NB4 (cell line): ENCODE measurements around the gene PML.

Experiments
- CTCF ChIP-seq: IDR thresholded peaks from one replicate; pipeline ENCODE4 v1.5.1; 2012; ENCODE audit warnings: low read depth, low read length
- MAX ChIP-seq: IDR thresholded peaks from 2 replicates; pipeline ENCODE4 v1.6.1; 2011; ENCODE audit warnings: low read depth, low read length
- MYC ChIP-seq: IDR thresholded peaks from 2 replicates; pipeline ENCODE4 v1.6.1; 2011; ENCODE audit warnings: low read depth, low read length
- POLR2A ChIP-seq: IDR thresholded peaks from 2 replicates; pipeline ENCODE4 v1.6.1; 2011; ENCODE audit warnings: mild to moderate bottlenecking; ENCODE audit not compliant: insufficient read length; ENCODE audit errors: extremely low read depth

- TF ChIP-seq CTCF (no peak), MYC (no peak), POLR2A (no peak), MAX (no peak)
Measured at GRCh38 chr15:73989001-73989798, 5.3 kb upstream of the PML start.
